Measurements from ENCODE around the gene DNTT. TPM values are rescaled to one million over a fixed set of nuclear protein-coding genes. Genes with fewer than 3 reads are reported as not detected.

The DNTT gene
- total and polyA plus RNA-seq, 5 experiments from 2014 or later = not detected

GRCh38 chr10:96341219-96342182, 37.3 kb downstream of the DNTT start:
- no peak for ATAC-seq
- Mint-ChIP-seq H3K27ac (no peak overlapping the region), H3K4me3 (no peak overlapping the region), H3K4me1 (peaks cover 0 to 5% (median 0%) of the 10 kb centered on the region in 4 donors), H3K9me3 (peaks cover 0 to 8% (median 2%) of the 10 kb centered on the region in 9 donors), H3K36me3 (peaks cover 0 to 8% (median 6%) of the 10 kb centered on the region in 3 donors), H3K27me3 (peaks cover 0 to 9% (median 0%) of the 10 kb centered on the region in 5 donors)
- DNase-seq = no peak
- POLR2A ChIA-PET = interaction anchor here (0.6 kb wide), 1 partner anchor 112 kb away, joined by 3 read pairs; no protein-coding TSS in a partner anchor

- peaks cover 0 to 5% (median 0%) of the 10 kb centered on the region in 4 donors for H3K4me1 Mint-ChIP-seq
- POLR2A ChIA-PET = no interaction called here
- H3K27me3 Mint-ChIP-seq = peaks cover 0 to 9% (median 0%) of the 10 kb centered on the region in 5 donors
- DNase-seq (no peak), ATAC-seq (no peak)
- H3K4me3 Mint-ChIP-seq = no peak overlapping the region
- peaks cover 0 to 9% (median 6%) of the 10 kb centered on the region in 3 donors for H3K36me3 Mint-ChIP-seq
- no peak overlapping the region for H3K27ac Mint-ChIP-seq
- peaks cover 0 to 15% (median 3%) of the 10 kb centered on the region in 9 donors for H3K9me3 Mint-ChIP-seq
Observed at GRCh38 chr10:96342402-96342801, 38.2 kb downstream of the DNTT start.

GRCh38 chr10:96344178-96344577, 39.9 kb downstream of the DNTT start:
- DNase-seq (no peak), ATAC-seq (no peak)
- H3K4me3 Mint-ChIP-seq = no peak overlapping the region
- H3K27ac Mint-ChIP-seq = no peak overlapping the region
- peaks cover 0 to 5% (median 0%) of the 10 kb centered on the region in 4 donors for H3K4me1 Mint-ChIP-seq
- peaks cover 0 to 10% (median 0%) of the 10 kb centered on the region in 5 donors for H3K27me3 Mint-ChIP-seq
- H3K36me3 Mint-ChIP-seq = peaks cover 0 to 10% (median 6%) of the 10 kb centered on the region in 3 donors
- H3K9me3 Mint-ChIP-seq = peaks cover 0 to 15% (median 3%) of the 10 kb centered on the region in 9 donors
- POLR2A ChIA-PET = no interaction called here

- no peak overlapping the region for H3K27ac Mint-ChIP-seq
- no peak for DNase-seq
- H3K4me1 Mint-ChIP-seq = peaks cover 0 to 5% (median 0%) of the 10 kb centered on the region in 4 donors
- ATAC-seq = no peak
- H3K27me3 Mint-ChIP-seq = peaks cover 0 to 14% (median 1%) of the 10 kb centered on the region in 5 donors
- POLR2A ChIA-PET = no interaction called here
- no peak overlapping the region for H3K4me3 Mint-ChIP-seq
- peaks cover 0 to 14% (median 6%) of the 10 kb centered on the region in 3 donors for H3K36me3 Mint-ChIP-seq
- H3K9me3 Mint-ChIP-seq = peaks cover 0 to 15% (median 3%) of the 10 kb centered on the region in 9 donors
Observed at GRCh38 chr10:96345222-96345621, 41.0 kb downstream of the DNTT start.

GRCh38 chr10:96346295-96346694, 42.1 kb downstream of the DNTT start:
- Mint-ChIP-seq H3K9me3 (peaks cover 0 to 15% (median 3%) of the 10 kb centered on the region in 9 donors), H3K27ac (no peak overlapping the region), H3K27me3 (peaks cover 0 to 14% (median 1%) of the 10 kb centered on the region in 5 donors), H3K4me3 (no peak overlapping the region), H3K4me1 (peaks cover 0 to 5% (median 0%) of the 10 kb centered on the region in 4 donors), H3K36me3 (peaks cover 0 to 14% (median 6%) of the 10 kb centered on the region in 3 donors)
- DNase-seq (no peak), ATAC-seq (no peak)
- POLR2A ChIA-PET = no interaction called here

GRCh38 chr10:96352027-96352426, 47.8 kb downstream of the DNTT start:
- ATAC-seq = no peak
- Mint-ChIP-seq H3K27me3 (peaks cover 0 to 23% (median 4%) of the 10 kb centered on the region in 5 donors), H3K36me3 (peaks cover 0 to 4% (median 0%) of the 10 kb centered on the region in 3 donors), H3K9me3 (peaks cover 0 to 4% (median 0%) of the 10 kb centered on the region in 9 donors), H3K4me1 (no peaks in the 10 kb centered on the region), H3K4me3 (no peak overlapping the region), H3K27ac (no peak overlapping the region)
- DNase-seq = no peak
- POLR2A ChIA-PET = no interaction called here

GRCh38 chr10:96352582-96352981, 48.3 kb downstream of the DNTT start:
- no peak overlapping the region for H3K27ac Mint-ChIP-seq
- POLR2A ChIA-PET = no interaction called here

GRCh38 chr10:96357038-96357620, 52.9 kb downstream of the DNTT start:
- H3K27me3 Mint-ChIP-seq = peaks cover 0 to 25% (median 9%) of the 10 kb centered on the region in 5 donors
- no peak overlapping the region for H3K27ac Mint-ChIP-seq
- POLR2A ChIA-PET = no interaction called here
- peaks cover 0 to 2% (median 0%) of the 10 kb centered on the region in 9 donors for H3K9me3 Mint-ChIP-seq
- H3K4me3 Mint-ChIP-seq = no peak overlapping the region
- H3K4me1 Mint-ChIP-seq = no peaks in the 10 kb centered on the region
- H3K36me3 Mint-ChIP-seq = no peaks in the 10 kb centered on the region
- DNase-seq = no peak
- ATAC-seq = no peak

More at GRCh38 chr10:96352582-96352981, 48.3 kb downstream of the DNTT start:
- H3K27me3 Mint-ChIP-seq = peaks cover 0 to 25% (median 4%) of the 10 kb centered on the region in 5 donors
- H3K4me3 Mint-ChIP-seq = no peak overlapping the region
- no peaks in the 10 kb centered on the region for H3K4me1 Mint-ChIP-seq
- no peaks in the 10 kb centered on the region for H3K9me3 Mint-ChIP-seq
- DNase-seq (no peak), ATAC-seq (no peak)
- H3K36me3 Mint-ChIP-seq = peaks cover 0 to 4% (median 0%) of the 10 kb centered on the region in 3 donors

GRCh38 chr10:96358851-96359540, 54.8 kb downstream of the DNTT start, which contains the start of gene OPALIN:
Gene OPALIN (minus strand): TSS chr10:96359002. CDS start chr10:96358896, 106 bp downstream.
- POLR2A ChIA-PET = no interaction called here
- no peak for ATAC-seq
- no peak within 1 kb of the TSS for H3K4me3 Mint-ChIP-seq
- no peak for DNase-seq
- H3K27me3 Mint-ChIP-seq = peaks cover 0 to 18% (median 9%) of the 10 kb centered on the region in 5 donors
- H3K9me3 Mint-ChIP-seq = peaks cover 0 to 4% (median 0%) of the 10 kb centered on the region in 9 donors
- no peaks in the 10 kb centered on the region for H3K4me1 Mint-ChIP-seq
- no peak within 1 kb of the TSS for H3K27ac Mint-ChIP-seq
- H3K36me3 Mint-ChIP-seq = no peaks in the 10 kb centered on the region

- H3K4me3 Mint-ChIP-seq = no peak overlapping the region
- POLR2A ChIA-PET = no interaction called here
- DNase-seq (no peak), ATAC-seq (no peak)
- no peaks in the 10 kb centered on the region for H3K36me3 Mint-ChIP-seq
- peaks cover 0 to 18% (median 9%) of the 10 kb centered on the region in 5 donors for H3K27me3 Mint-ChIP-seq
- peaks cover 0 to 4% (median 0%) of the 10 kb centered on the region in 9 donors for H3K9me3 Mint-ChIP-seq
- no peaks in the 10 kb centered on the region for H3K4me1 Mint-ChIP-seq
- no peak overlapping the region for H3K27ac Mint-ChIP-seq
Observed at GRCh38 chr10:96359616-96360015, 55.4 kb downstream of the DNTT start.

GRCh38 chr10:96360331-96360730, 56.1 kb downstream of the DNTT start:
- H3K27ac Mint-ChIP-seq = no peak overlapping the region
- POLR2A ChIA-PET = no interaction called here
- peaks cover 0 to 18% (median 9%) of the 10 kb centered on the region in 5 donors for H3K27me3 Mint-ChIP-seq
- H3K36me3 Mint-ChIP-seq = no peaks in the 10 kb centered on the region
- H3K4me1 Mint-ChIP-seq = no peaks in the 10 kb centered on the region
- peaks cover 0 to 4% (median 0%) of the 10 kb centered on the region in 9 donors for H3K9me3 Mint-ChIP-seq
- DNase-seq (no peak), ATAC-seq (no peak)
- no peak overlapping the region for H3K4me3 Mint-ChIP-seq

GRCh38 chr10:96360766-96361165, 56.5 kb downstream of the DNTT start:
- Mint-ChIP-seq H3K4me3 (no peak overlapping the region), H3K27ac (no peak overlapping the region), H3K4me1 (no peaks in the 10 kb centered on the region), H3K36me3 (no peaks in the 10 kb centered on the region), H3K27me3 (peaks cover 0 to 18% (median 9%) of the 10 kb centered on the region in 5 donors), H3K9me3 (peaks cover 0 to 4% (median 0%) of the 10 kb centered on the region in 9 donors)
- DNase-seq (no peak), ATAC-seq (no peak)
- POLR2A ChIA-PET = no interaction called here
